NCI-H774 (cell line): ENCODE measurements around the gene ARFGAP3.

ENCODE experiments used
- DNase-seq: peaks from one replicate; lab custom pipeline; 2025; lab: John Stamatoyannopoulos, UW

Gene ARFGAP3

GRCh38 chr22:42856865-42857704, at the start of gene ARFGAP3:
ARFGAP3 (minus strand) TSS chr22:42857273; CDS start chr22:42857182, 91 bp downstream.
- DNase-seq, result peak; percentile 69

GRCh38 chr22:42905702-42906183, 48.7 kb upstream of the ARFGAP3 start:
- peak; percentile 62 for DNase-seq

GRCh38 chr22:42905217-42905616, 48.1 kb upstream of the ARFGAP3 start:
- no peak for DNase-seq

- DNase-seq, result no peak
Measured at GRCh38 chr22:42904050-42904449, 47.0 kb upstream of the ARFGAP3 start.

- DNase-seq, result no peak
Measured at GRCh38 chr22:42902875-42903510, 45.9 kb upstream of the ARFGAP3 start.

- no peak for DNase-seq
Measured at GRCh38 chr22:42901790-42902508, 44.9 kb upstream of the ARFGAP3 start.

GRCh38 chr22:42897960-42898359, 40.9 kb upstream of the ARFGAP3 start:
- DNase-seq, result no peak

GRCh38 chr22:42895541-42895981, 38.5 kb upstream of the ARFGAP3 start:
- DNase-seq, result no peak

GRCh38 chr22:42895087-42895486, 38.0 kb upstream of the ARFGAP3 start:
- no peak for DNase-seq

GRCh38 chr22:42893371-42894150, 36.5 kb upstream of the ARFGAP3 start:
- DNase-seq, result no peak

GRCh38 chr22:42892571-42893316, 35.7 kb upstream of the ARFGAP3 start:
- no peak for DNase-seq

GRCh38 chr22:42892156-42892555, 35.1 kb upstream of the ARFGAP3 start:
- no peak for DNase-seq

- DNase-seq, result no peak
Measured at GRCh38 chr22:42891696-42892095, 34.6 kb upstream of the ARFGAP3 start.

- no peak for DNase-seq
Measured at GRCh38 chr22:42891008-42891407, 33.9 kb upstream of the ARFGAP3 start.

GRCh38 chr22:42889304-42889703, 32.2 kb upstream of the ARFGAP3 start:
- no peak for DNase-seq

GRCh38 chr22:42887523-42888507, 30.7 kb upstream of the ARFGAP3 start:
- no peak for DNase-seq

- DNase-seq, result no peak
Measured at GRCh38 chr22:42887120-42887519, 30.0 kb upstream of the ARFGAP3 start.

- DNase-seq, result no peak
Measured at GRCh38 chr22:42885446-42885845, 28.4 kb upstream of the ARFGAP3 start.

GRCh38 chr22:42884616-42885375, 27.7 kb upstream of the ARFGAP3 start:
- DNase-seq, result no peak
